MCF 10A (cell line): ENCODE data around the gene OR4C11. TPM values are rescaled to one million over a fixed set of nuclear protein-coding genes. Genes with fewer than 3 reads are reported as not detected.

Experiments used
- Bru-seq: library from RNA; stranded (reverse); fragments of 400-500 nt; gene quantifications from one replicate; lab custom pipeline; 2021; lab: Mats Ljungman, UMichigan
- BruChase-seq, 2 experiments: library from RNA; stranded (reverse); fragments of 400-500 nt; gene quantifications; one replicate each; lab custom pipeline; 2021; lab: Mats Ljungman, UMichigan
- BruUV-seq: library from RNA; stranded (reverse); fragments of 400-500 nt; replicated peaks from 2 replicates; lab custom pipeline; 2021; lab: Mats Ljungman, UMichigan
- CTCF ChIA-PET: fragments of 300-600 bp; sonication (Branson Sonifier 250); formaldehyde crosslinking; extraction: SDS; loops from one replicate; lab custom pipeline; 2021; ENCODE audit warnings: antibody characterized with exemption, inconsistent platforms; lab: Yijun Ruan, JAX
- POLR2A ChIA-PET: fragments of 300-600, 350-650 bp; sonication (Branson Sonifier 250); formaldehyde crosslinking; extraction: SDS; loops from one replicate; lab custom pipeline; 2020; ENCODE audit warnings: antibody characterized with exemption, inconsistent platforms; lab: Yijun Ruan, JAX
- DNase-seq: peaks from one replicate; pipeline ENCODE4 v3.0.0-alpha.2; 2018; ENCODE audit not compliant: unreplicated experiment
- H3K27ac Mint-ChIP-seq: one replicate; pipeline ENCODE4 v1.8.0; 2022; ENCODE audit warnings: mild to moderate bottlenecking, low read depth, mixed read lengths; ENCODE audit not compliant: unreplicated experiment
- H3K27me3 Mint-ChIP-seq: one replicate; pipeline ENCODE4 v1.8.0; 2022; ENCODE audit warnings: mixed read lengths; ENCODE audit not compliant: insufficient read depth, unreplicated experiment
- H3K36me3 Mint-ChIP-seq: one replicate; pipeline ENCODE4 v1.8.0; 2022; ENCODE audit warnings: mild to moderate bottlenecking, moderate library complexity, mixed read lengths; ENCODE audit not compliant: insufficient read depth, unreplicated experiment
- H3K4me1 Mint-ChIP-seq: one replicate; pipeline ENCODE4 v1.8.0; 2022; ENCODE audit warnings: mixed read lengths; ENCODE audit not compliant: insufficient read depth, unreplicated experiment
- H3K4me3 Mint-ChIP-seq: one replicate; pipeline ENCODE4 v1.8.0; 2022; ENCODE audit warnings: mild to moderate bottlenecking, moderate library complexity, mixed read lengths; ENCODE audit not compliant: unreplicated experiment
- H3K9me3 Mint-ChIP-seq: one replicate; pipeline ENCODE4 v1.8.0; 2022; ENCODE audit warnings: mixed read lengths; ENCODE audit not compliant: unreplicated experiment
- intact Hi-C: fragments of 100-400 bp; cut with micrococcal nuclease; formaldehyde crosslinking; loops from 2 replicates; pipeline ENCODE4 v1.14.1; 2022
- long read RNA-seq: library from polyadenylated mRNA; stranded (forward); transcript quantifications from one replicate; pipeline ENCODE4 v2.0.0, GENCODE V29; 2022
- total RNA-seq: library from RNA; stranded (reverse); gene quantifications from 2 replicates; pipeline ENCODE4 v1.2.3, GENCODE V29; 2022
- TF ChIP-seq, protein P1 (sequence below): fragments of 200-600 bp; IDR thresholded peaks from one replicate; pipeline ENCODE4 v1.8.0; 2022; ENCODE audit warnings: antibody characterized with exemption, mild to moderate bottlenecking; ENCODE audit not compliant: unreplicated experiment

Gene OR4C11, protein sequence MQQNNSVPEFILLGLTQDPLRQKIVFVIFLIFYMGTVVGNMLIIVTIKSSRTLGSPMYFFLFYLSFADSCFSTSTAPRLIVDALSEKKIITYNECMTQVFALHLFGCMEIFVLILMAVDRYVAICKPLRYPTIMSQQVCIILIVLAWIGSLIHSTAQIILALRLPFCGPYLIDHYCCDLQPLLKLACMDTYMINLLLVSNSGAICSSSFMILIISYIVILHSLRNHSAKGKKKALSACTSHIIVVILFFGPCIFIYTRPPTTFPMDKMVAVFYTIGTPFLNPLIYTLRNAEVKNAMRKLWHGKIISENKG
- total RNA-seq (not detected in 2 replicates), Bru-seq, nascent RNA (not detected), BruChase-seq, experiment 1, labeled RNA remaining after a 6-hour chase (not detected), BruChase-seq, experiment 2, labeled RNA remaining after a 2-hour chase (not detected)
- long read RNA-seq: 0 reads

GRCh38 chr11:55607545-55607944 is at the start of gene OR4C11:
TSS of gene OR4C11 (minus strand) at chr11:55607645. CDS start at chr11:55604373, 3,272 bp downstream.
- Mint-ChIP-seq H3K36me3 (no peaks in the 10 kb centered on the region), H3K9me3 (peaks cover 26% of the 10 kb centered on the region), H3K27ac (no peak within 1 kb of the TSS), H3K4me1 (no peaks in the 10 kb centered on the region), H3K27me3 (no peaks in the 10 kb centered on the region), H3K4me3 (no peak within 1 kb of the TSS)
- no peak for DNase-seq
- TF ChIP-seq, protein P1, sequence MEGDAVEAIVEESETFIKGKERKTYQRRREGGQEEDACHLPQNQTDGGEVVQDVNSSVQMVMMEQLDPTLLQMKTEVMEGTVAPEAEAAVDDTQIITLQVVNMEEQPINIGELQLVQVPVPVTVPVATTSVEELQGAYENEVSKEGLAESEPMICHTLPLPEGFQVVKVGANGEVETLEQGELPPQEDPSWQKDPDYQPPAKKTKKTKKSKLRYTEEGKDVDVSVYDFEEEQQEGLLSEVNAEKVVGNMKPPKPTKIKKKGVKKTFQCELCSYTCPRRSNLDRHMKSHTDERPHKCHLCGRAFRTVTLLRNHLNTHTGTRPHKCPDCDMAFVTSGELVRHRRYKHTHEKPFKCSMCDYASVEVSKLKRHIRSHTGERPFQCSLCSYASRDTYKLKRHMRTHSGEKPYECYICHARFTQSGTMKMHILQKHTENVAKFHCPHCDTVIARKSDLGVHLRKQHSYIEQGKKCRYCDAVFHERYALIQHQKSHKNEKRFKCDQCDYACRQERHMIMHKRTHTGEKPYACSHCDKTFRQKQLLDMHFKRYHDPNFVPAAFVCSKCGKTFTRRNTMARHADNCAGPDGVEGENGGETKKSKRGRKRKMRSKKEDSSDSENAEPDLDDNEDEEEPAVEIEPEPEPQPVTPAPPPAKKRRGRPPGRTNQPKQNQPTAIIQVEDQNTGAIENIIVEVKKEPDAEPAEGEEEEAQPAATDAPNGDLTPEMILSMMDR: no peak
- no TSS peak for BruUV-seq
- ChIA-PET POLR2A (no interaction called here), CTCF (no interaction called here)
- intact Hi-C loops: no loop called here

DNA sequence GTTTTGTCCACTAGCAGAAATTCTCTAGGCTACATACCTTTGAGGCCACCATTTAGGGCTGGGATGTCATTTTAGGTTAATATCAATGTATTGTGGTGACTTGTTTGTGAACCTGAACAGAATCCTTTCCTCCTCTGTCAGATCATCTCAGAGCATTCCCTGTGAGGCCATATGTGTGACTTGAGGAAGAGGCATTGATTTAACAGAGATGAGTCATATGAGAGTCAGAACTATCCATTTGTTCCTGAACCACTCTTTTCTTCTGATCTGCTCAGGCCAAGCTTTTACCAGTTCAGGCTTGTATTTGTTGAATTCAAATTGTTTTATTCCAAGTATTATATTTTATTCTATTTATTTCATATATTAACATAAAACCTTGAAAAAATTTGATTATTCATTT is 47.7 kb upstream of the OR4C11 start:
- no peak overlapping the region for H3K4me3 Mint-ChIP-seq
- intact Hi-C loops: no loop called here
- POLR2A ChIA-PET: no interaction called here
- TF ChIP-seq, protein P1: no peak
- BruUV-seq: no TSS peak
- peaks cover 12% of the 10 kb centered on the region for H3K9me3 Mint-ChIP-seq
- no peak overlapping the region for H3K27ac Mint-ChIP-seq
- peaks cover 5% of the 10 kb centered on the region for H3K36me3 Mint-ChIP-seq
- CTCF ChIA-PET: no interaction called here
- H3K27me3 Mint-ChIP-seq: no peaks in the 10 kb centered on the region
- DNase-seq: no peak
- no peaks in the 10 kb centered on the region for H3K4me1 Mint-ChIP-seq

- TF ChIP-seq, protein P1: no peak
- ChIA-PET CTCF (no interaction called here), POLR2A (interaction anchor here (0.6 kb wide), 1 partner anchor 45 kb away, joined by 3 read pairs; no protein-coding TSS in a partner anchor)
- DNase-seq: no peak
- peaks cover 22% of the 10 kb centered on the region for H3K9me3 Mint-ChIP-seq
- no peak overlapping the region for H3K27ac Mint-ChIP-seq
- no peaks in the 10 kb centered on the region for H3K4me1 Mint-ChIP-seq
- no TSS peak for BruUV-seq
- intact Hi-C loops: no loop called here
- H3K27me3 Mint-ChIP-seq: no peaks in the 10 kb centered on the region
- H3K36me3 Mint-ChIP-seq: no peaks in the 10 kb centered on the region
- no peak overlapping the region for H3K4me3 Mint-ChIP-seq
These were observed 45.1 kb upstream of the OR4C11 start for GRCh38 chr11:55652560-55652959.

- Mint-ChIP-seq H3K4me1 (no peaks in the 10 kb centered on the region), H3K36me3 (no peaks in the 10 kb centered on the region), H3K27ac (no peak within 1 kb of the TSS), H3K9me3 (peaks cover 41% of the 10 kb centered on the region), H3K4me3 (no peak within 1 kb of the TSS), H3K27me3 (no peaks in the 10 kb centered on the region)
- TF ChIP-seq, protein P1: no peak
- intact Hi-C loops: no loop called here
- DNase-seq: no peak
- ChIA-PET POLR2A (no interaction called here), CTCF (interaction anchor here (0.6 kb wide), 1 partner anchor 16 kb away, joined by 3 read pairs; no protein-coding TSS in a partner anchor)
- no TSS peak for BruUV-seq
These were observed 40.6 kb upstream of the OR4C11 start, which contains the start of gene OR4S2 for GRCh38 chr11:55648027-55648426. TSS of gene OR4S2 (plus strand) at chr11:55648327. CDS start at chr11:55650904, 2,577 bp downstream.
